ENCODE data around the gene ADRA2B.
"Not testable (repeated sequence)": the region's sequence is repeated elsewhere in the genome, so short reads cannot be mapped to it uniquely, and the experiment has no call there.

The ADRA2B gene

GRCh38 chr2:96067098-96067660, 49.2 kb downstream of the ADRA2B start:
- not testable (repeated sequence) for H3K9me3 ChIP-seq (ENCODE audit: control insufficient read depth, low read length); H3K4me3 ChIP-seq (ENCODE audit: low read depth, low read length); H2AFZ ChIP-seq; H3K9ac ChIP-seq; H3K4me2 ChIP-seq (ENCODE audit: low read length); H3K27ac ChIP-seq; H3K27me3 ChIP-seq (ENCODE audit: control insufficient read depth, insufficient read depth, low read length); H3K4me1 ChIP-seq; H3K79me2 ChIP-seq; H3K36me3 ChIP-seq (ENCODE audit: control insufficient read depth, insufficient read depth, low read length)

GRCh38 chr2:96066511-96066910, 49.9 kb downstream of the ADRA2B start:
- not testable (repeated sequence) for H3K36me3 ChIP-seq (ENCODE audit: control insufficient read depth, insufficient read depth, low read length); H3K27ac ChIP-seq

GRCh38 chr2:96065954-96066353, 50.4 kb downstream of the ADRA2B start:
- H3K4me1 ChIP-seq; H3K4me2 ChIP-seq (ENCODE audit: low read length); H3K36me3 ChIP-seq (ENCODE audit: control insufficient read depth, insufficient read depth, low read length); H3K27me3 ChIP-seq (ENCODE audit: control insufficient read depth, insufficient read depth, low read length); H2AFZ ChIP-seq; H3K9me3 ChIP-seq (ENCODE audit: control insufficient read depth, low read length); H3K4me3 ChIP-seq (ENCODE audit: low read depth, low read length); H3K9ac ChIP-seq; H3K79me2 ChIP-seq; H3K27ac ChIP-seq: not testable (repeated sequence)

More at GRCh38 chr2:96066511-96066910, 49.9 kb downstream of the ADRA2B start:
- H3K9ac ChIP-seq; H2AFZ ChIP-seq; H3K27me3 ChIP-seq (ENCODE audit: control insufficient read depth, insufficient read depth, low read length); H3K4me2 ChIP-seq (ENCODE audit: low read length); H3K79me2 ChIP-seq; H3K4me1 ChIP-seq; H3K9me3 ChIP-seq (ENCODE audit: control insufficient read depth, low read length); H3K4me3 ChIP-seq (ENCODE audit: low read depth, low read length): not testable (repeated sequence)

GRCh38 chr2:96065381-96065930, 50.9 kb downstream of the ADRA2B start:
- Histone ChIP-seq H3K9ac (no peak overlapping the region), H3K27me3 (ENCODE audit: control insufficient read depth, insufficient read depth, low read length) (no peaks in the 10 kb centered on the region), H2AFZ (no peak overlapping the region), H3K79me2 (no peaks in the 10 kb centered on the region), H3K9me3 (ENCODE audit: control insufficient read depth, low read length) (no peaks in the 10 kb centered on the region), H3K36me3 (ENCODE audit: control insufficient read depth, insufficient read depth, low read length) (no peaks in the 10 kb centered on the region), H3K27ac (no peak overlapping the region), H3K4me1 (no peaks in the 10 kb centered on the region), H3K4me2 (ENCODE audit: low read length) (no peak overlapping the region), H3K4me3 (ENCODE audit: low read depth, low read length) (no peak overlapping the region)
- TF ChIP-seq CTCF (IDR thresholded peaks at IDR 0.05): no peak

GRCh38 chr2:96064760-96065159, 51.6 kb downstream of the ADRA2B start:
- H3K9me3 ChIP-seq (ENCODE audit: control insufficient read depth, low read length); H3K4me1 ChIP-seq; H3K27me3 ChIP-seq (ENCODE audit: control insufficient read depth, insufficient read depth, low read length); H3K4me3 ChIP-seq (ENCODE audit: low read depth, low read length); H3K27ac ChIP-seq; H2AFZ ChIP-seq; H3K9ac ChIP-seq; H3K36me3 ChIP-seq (ENCODE audit: control insufficient read depth, insufficient read depth, low read length); H3K79me2 ChIP-seq; H3K4me2 ChIP-seq (ENCODE audit: low read length): not testable (repeated sequence)

- not testable (repeated sequence) for H3K79me2 ChIP-seq; H3K4me2 ChIP-seq (ENCODE audit: low read length); H3K9ac ChIP-seq; H3K36me3 ChIP-seq (ENCODE audit: control insufficient read depth, insufficient read depth, low read length); H3K27me3 ChIP-seq (ENCODE audit: control insufficient read depth, insufficient read depth, low read length); H2AFZ ChIP-seq; H3K4me1 ChIP-seq; H3K27ac ChIP-seq; H3K4me3 ChIP-seq (ENCODE audit: low read depth, low read length); H3K9me3 ChIP-seq (ENCODE audit: control insufficient read depth, low read length)
Measured at GRCh38 chr2:96064047-96064675, 52.2 kb downstream of the ADRA2B start.

GRCh38 chr2:96063116-96063899, 53.1 kb downstream of the ADRA2B start:
- not testable (repeated sequence) for H3K79me2 ChIP-seq; H3K4me3 ChIP-seq (ENCODE audit: low read depth, low read length); H3K36me3 ChIP-seq (ENCODE audit: control insufficient read depth, insufficient read depth, low read length); H2AFZ ChIP-seq; H3K9ac ChIP-seq; H3K9me3 ChIP-seq (ENCODE audit: control insufficient read depth, low read length); H3K4me2 ChIP-seq (ENCODE audit: low read length); H3K27ac ChIP-seq; H3K4me1 ChIP-seq; H3K27me3 ChIP-seq (ENCODE audit: control insufficient read depth, insufficient read depth, low read length)
